AG09309 (cell line): Measurements from ENCODE around the gene CDH16.

ENCODE experiments used
- DNase-seq: peaks from one replicate; pipeline ENCODE4 v3.0.0-alpha.2; 2010; ENCODE audit warnings: low read depth
- H3K4me3 ChIP-seq: 2 replicates; pipeline ENCODE4 v1.5.1; 2011; ENCODE audit warnings: mild to moderate bottlenecking, low read depth, low read length, moderate library complexity; ENCODE audit not compliant: control insufficient read depth
- CTCF ChIP-seq: IDR thresholded peaks from 2 replicates; pipeline ENCODE4 v1.5.1; 2011; ENCODE audit warnings: mild to moderate bottlenecking, low read depth, low read length, inconsistent platforms; ENCODE audit not compliant: insufficient read depth, control insufficient read depth; ENCODE audit errors: missing control alignments

CDH16 gene

GRCh38 chr16:66950971-66951790 lies 32.5 kb upstream of the CDH16 start:
- no peak overlapping the region for H3K4me3 ChIP-seq
- DNase-seq, result no peak
- TF ChIP-seq CTCF, result no peak

GRCh38 chr16:66950437-66950836 lies 31.8 kb upstream of the CDH16 start:
- TF ChIP-seq CTCF, result no peak
- DNase-seq, result no peak
- no peak overlapping the region for H3K4me3 ChIP-seq

- no peak for DNase-seq
- no peak overlapping the region for H3K4me3 ChIP-seq
- TF ChIP-seq CTCF, result no peak
Observed at GRCh38 chr16:66949472-66949871, 30.8 kb upstream of the CDH16 start.

GRCh38 chr16:66948837-66949225 lies 30.1 kb upstream of the CDH16 start:
- no peak for DNase-seq
- no peak for TF ChIP-seq CTCF
- H3K4me3 ChIP-seq, result peak overlapping the region; percentile 50

GRCh38 chr16:66948134-66948836 lies 29.6 kb upstream of the CDH16 start:
- DNase-seq, result no peak
- peak overlapping the region; percentile 50 for H3K4me3 ChIP-seq

More at GRCh38 chr16:66948134-66948836, 29.6 kb upstream of the CDH16 start:
- no peak for TF ChIP-seq CTCF
